CD14-positive monocyte (primary cell): ENCODE data around the gene HNRNPLL. TPM values are rescaled to one million over a fixed set of nuclear protein-coding genes. Genes with fewer than 3 reads are reported as not detected.

Source experiments
- DNase-seq, 3 donors: peaks; one replicate each; pipeline ENCODE4 v3.0.0-alpha.2; 2011 to 2022
- H2AFZ ChIP-seq: 2 replicates; pipeline ENCODE4 v1.6.0; 2012; ENCODE audit warnings: mild to moderate bottlenecking, low read depth, low read length, inconsistent platforms; ENCODE audit not compliant: insufficient read depth, poor library complexity, severe bottlenecking
- H3K27ac ChIP-seq, 2 donors: 1 replicate in 1 of 2; 2 replicates in 1 of 2; pipeline ENCODE4 v1.5.1; 2012 to 2013; ENCODE audit warnings: low read length in 2 of 2, control low read depth in 1 of 2, inconsistent platforms in 1 of 2, low read depth in 1 of 2, mild to moderate bottlenecking in 1 of 2
- H3K27me3 ChIP-seq, 2 donors: one replicate each; pipeline versions ENCODE4 v1.6.0 to v1.6.1; 2011 to 2013; ENCODE audit warnings: low read length in 2 of 2; ENCODE audit not compliant: control insufficient read depth in 2 of 2, insufficient read depth in 2 of 2
- H3K36me3 ChIP-seq, 2 donors: replicated peaks in 1 of 2; 1 replicate in 1 of 2; 2 replicates in 1 of 2; pipeline versions ENCODE4 v1.5.1 to v1.6.1; 2012 to 2013; ENCODE audit warnings: low read length in 2 of 2, control low read depth in 1 of 2, inconsistent platforms in 1 of 2, mild to moderate bottlenecking in 1 of 2; ENCODE audit not compliant: insufficient read depth in 2 of 2, control insufficient read depth in 1 of 2
- H3K4me1 ChIP-seq, 2 donors: 1 replicate in 1 of 2; 2 replicates in 1 of 2; pipeline versions ENCODE4 v1.5.1 to v1.6.1; 2012 to 2013; ENCODE audit warnings: low read length in 2 of 2, control low read depth in 1 of 2, inconsistent platforms in 1 of 2, mild to moderate bottlenecking in 1 of 2, moderate library complexity in 1 of 2; ENCODE audit not compliant: insufficient read depth in 2 of 2, control insufficient read depth in 1 of 2
- H3K4me2 ChIP-seq: replicated peaks from 2 replicates; pipeline ENCODE3; 2012; ENCODE audit warnings: low read length, moderate library complexity, mild to moderate bottlenecking; ENCODE audit not compliant: poor library complexity, severe bottlenecking; ENCODE audit errors: extremely low read depth
- H3K4me3 ChIP-seq, 3 experiments: fragments of 200-600 bp in 1 of 3; sonication (generic) in 1 of 3; replicated peaks in 1 of 3; 1 replicate in 2 of 3; 2 replicates in 1 of 3; pipeline ENCODE4 v1.5.1; 2011 to 2013; ENCODE audit warnings: low read length in 3 of 3, mild to moderate bottlenecking in 3 of 3, control low read depth in 2 of 3, low read depth in 2 of 3, inconsistent platforms in 1 of 3, moderate library complexity in 1 of 3
- H3K79me2 ChIP-seq: 2 replicates; pipeline ENCODE4 v1.6.0; 2012; ENCODE audit warnings: mild to moderate bottlenecking, control low read depth, inconsistent platforms, low read length, moderate library complexity; ENCODE audit not compliant: insufficient read depth
- H3K9ac ChIP-seq: 2 replicates; pipeline ENCODE4 v1.6.0; 2017; ENCODE audit warnings: low read length, mild to moderate bottlenecking; ENCODE audit not compliant: insufficient read depth, poor library complexity, severe bottlenecking
- H3K9me3 ChIP-seq, 2 donors: replicated peaks in 1 of 2; 1 replicate in 1 of 2; 2 replicates in 1 of 2; pipeline versions ENCODE4 v1.5.1 to v1.6.1; 2012 to 2013; ENCODE audit warnings: low read length in 2 of 2, control low read depth in 1 of 2; ENCODE audit not compliant: control insufficient read depth in 1 of 2, insufficient read depth in 1 of 2
- H4K20me1 ChIP-seq: 2 replicates; pipeline ENCODE4 v1.6.0; 2012; ENCODE audit warnings: mild to moderate bottlenecking, low read length, control low read depth, moderate library complexity; ENCODE audit not compliant: insufficient read depth
- H3K27ac Mint-ChIP-seq, 7 donors: one replicate each; pipeline ENCODE4 v1.8.0; 2020; ENCODE audit warnings: mild to moderate bottlenecking in 7 of 7, mixed read lengths in 7 of 7, moderate library complexity in 6 of 7, inconsistent platforms in 2 of 7
- H3K27me3 Mint-ChIP-seq, 3 donors: one replicate each; pipeline ENCODE4 v1.8.0; 2021 to 2022; ENCODE audit warnings: low read depth in 3 of 3, mild to moderate bottlenecking in 3 of 3, mixed read lengths in 3 of 3, moderate library complexity in 3 of 3, inconsistent platforms in 1 of 3
- H3K36me3 Mint-ChIP-seq, 2 donors: one replicate each; pipeline ENCODE4 v1.8.0; 2020; ENCODE audit warnings: mixed read lengths in 2 of 2, inconsistent platforms in 1 of 2, mild to moderate bottlenecking in 1 of 2
- H3K4me1 Mint-ChIP-seq: one replicate; pipeline ENCODE4 v1.8.0; 2020; ENCODE audit warnings: mild to moderate bottlenecking, mixed read lengths
- H3K4me3 Mint-ChIP-seq, 2 donors: one replicate each; pipeline ENCODE4 v1.8.0; 2020; ENCODE audit warnings: mild to moderate bottlenecking in 2 of 2, mixed read lengths in 2 of 2, moderate library complexity in 1 of 2
- H3K9me3 Mint-ChIP-seq, 7 donors: one replicate each; pipeline ENCODE4 v1.8.0; 2020 to 2022; ENCODE audit warnings: mixed read lengths in 7 of 7, mild to moderate bottlenecking in 6 of 7, moderate library complexity in 6 of 7, inconsistent platforms in 2 of 7
- WGBS: methylation state at CpG from one replicate; pipeline ENCODE4 v1.1.5; 2013; ENCODE audit warnings: missing lambda C conversion rate; ENCODE audit not compliant: insufficient coverage; 5-methylcytosine and 5-hydroxymethylcytosine counted together
- intact Hi-C, 2 donors: fragments of 100-400 bp; cut with micrococcal nuclease; formaldehyde crosslinking; loops; one replicate each; pipeline versions ENCODE4 v1.15.0 to v1.15.1; 2023
- polyA plus RNA-seq, 3 donors: library from polyadenylated mRNA; depleted of rRNA in 1 of 3; unstranded in 2 of 3; stranded (reverse) in 1 of 3; fragments of 300-500 nt in 2 of 3; fragments of >200 nt in 1 of 3; fragmentation: Illumina TruSeq in 2 of 3; gene quantifications; 1 replicate in 2 of 3; 2 replicates in 1 of 3; pipeline ENCODE4 v1.2.3, GENCODE V29; 2012 to 2021
- TF ChIP-seq, protein P1 (sequence below): fragments of 200-600 bp; IDR thresholded peaks from one replicate; pipeline ENCODE4 v1.8.0; 2022; ENCODE audit warnings: antibody characterized with exemption, mild to moderate bottlenecking

The HNRNPLL gene
- polyA plus RNA-seq, 3 donors: 12.4 to 16.8 (median 13.8) TPM

DNA sequence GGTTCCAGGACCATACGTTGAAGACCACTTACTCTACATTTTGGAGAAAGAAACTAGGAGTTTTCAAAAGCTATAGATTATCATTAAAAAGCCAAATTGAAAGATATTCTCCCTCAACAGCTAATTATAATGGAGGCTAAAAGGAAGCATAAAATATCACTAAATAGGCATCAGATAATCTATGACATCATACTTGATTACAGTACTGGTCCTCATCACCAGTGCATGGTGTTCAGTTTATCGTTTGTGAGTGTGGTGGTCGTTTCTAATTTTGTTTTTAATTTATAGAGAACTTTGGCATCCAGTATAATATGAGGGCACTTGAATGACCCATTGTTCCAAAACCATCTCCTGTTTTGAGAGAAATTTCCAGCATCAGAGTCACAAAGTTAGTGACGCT, 80.9 kb downstream of the HNRNPLL start:
- Mint-ChIP-seq H3K4me3 (no peak overlapping the region), H3K36me3 (no peaks in the 10 kb centered on the region), H3K9me3 (no peaks in the 10 kb centered on the region), H3K27ac (no peak overlapping the region), H3K4me1 (no peaks in the 10 kb centered on the region), H3K27me3 (peaks cover 17 to 28% (median 23%) of the 10 kb centered on the region in 3 donors)
- H3K9ac ChIP-seq: no peak overlapping the region
- no peaks in the 10 kb centered on the region for H3K9me3 ChIP-seq
- H2AFZ ChIP-seq: no peak overlapping the region
- TF ChIP-seq, protein P1, sequence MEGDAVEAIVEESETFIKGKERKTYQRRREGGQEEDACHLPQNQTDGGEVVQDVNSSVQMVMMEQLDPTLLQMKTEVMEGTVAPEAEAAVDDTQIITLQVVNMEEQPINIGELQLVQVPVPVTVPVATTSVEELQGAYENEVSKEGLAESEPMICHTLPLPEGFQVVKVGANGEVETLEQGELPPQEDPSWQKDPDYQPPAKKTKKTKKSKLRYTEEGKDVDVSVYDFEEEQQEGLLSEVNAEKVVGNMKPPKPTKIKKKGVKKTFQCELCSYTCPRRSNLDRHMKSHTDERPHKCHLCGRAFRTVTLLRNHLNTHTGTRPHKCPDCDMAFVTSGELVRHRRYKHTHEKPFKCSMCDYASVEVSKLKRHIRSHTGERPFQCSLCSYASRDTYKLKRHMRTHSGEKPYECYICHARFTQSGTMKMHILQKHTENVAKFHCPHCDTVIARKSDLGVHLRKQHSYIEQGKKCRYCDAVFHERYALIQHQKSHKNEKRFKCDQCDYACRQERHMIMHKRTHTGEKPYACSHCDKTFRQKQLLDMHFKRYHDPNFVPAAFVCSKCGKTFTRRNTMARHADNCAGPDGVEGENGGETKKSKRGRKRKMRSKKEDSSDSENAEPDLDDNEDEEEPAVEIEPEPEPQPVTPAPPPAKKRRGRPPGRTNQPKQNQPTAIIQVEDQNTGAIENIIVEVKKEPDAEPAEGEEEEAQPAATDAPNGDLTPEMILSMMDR: no peak
- no peak overlapping the region for H3K27ac ChIP-seq
- no peaks in the 10 kb centered on the region for H4K20me1 ChIP-seq
- no peak overlapping the region for H3K4me3 ChIP-seq
- no CpG with 5 or more reads among the region's 4 CpGs for WGBS
- DNase-seq: no peak
- H3K27me3 ChIP-seq: peaks cover 4 to 13% of the 10 kb centered on the region in 2 donors
- intact Hi-C loops: no loop called here
- no peaks in the 10 kb centered on the region for H3K4me1 ChIP-seq
- H3K36me3 ChIP-seq: no peaks in the 10 kb centered on the region
- H3K79me2 ChIP-seq: no peaks in the 10 kb centered on the region
- H3K4me2 ChIP-seq: no peak overlapping the region

DNA sequence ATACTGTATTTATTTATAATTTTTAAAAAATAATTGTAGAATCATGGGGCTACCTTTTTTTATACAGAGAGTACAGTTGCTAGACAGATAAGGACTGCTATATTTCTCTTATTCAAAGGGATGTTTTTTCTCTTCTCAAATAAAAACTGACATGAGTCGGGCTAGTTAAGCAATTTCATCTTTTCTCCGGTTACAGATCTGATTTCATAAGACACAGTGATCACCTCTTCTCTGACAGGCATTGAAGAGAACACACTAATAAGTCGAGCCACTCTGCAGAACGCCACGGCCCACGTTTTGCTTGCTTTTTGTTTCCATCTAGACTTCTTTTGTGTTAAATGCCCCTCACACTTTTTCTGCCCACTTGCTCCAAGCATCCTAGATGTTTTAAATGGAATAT, 85.4 kb downstream of the HNRNPLL start:
- H3K27ac ChIP-seq: no peak overlapping the region
- no peak overlapping the region for H3K27ac Mint-ChIP-seq
- H2AFZ ChIP-seq: no peak overlapping the region
- H4K20me1 ChIP-seq: no peaks in the 10 kb centered on the region
- peaks cover 1% of the 10 kb centered on the region for H3K4me1 Mint-ChIP-seq
- peaks cover 0 to 1% (median 0%) of the 10 kb centered on the region in 7 donors for H3K9me3 Mint-ChIP-seq
- H3K4me2 ChIP-seq: no peak overlapping the region
- H3K79me2 ChIP-seq: no peaks in the 10 kb centered on the region
- DNase-seq: no peak
- H3K27me3 Mint-ChIP-seq: peaks cover 3 to 10% (median 5%) of the 10 kb centered on the region in 3 donors
- no peak overlapping the region for H3K4me3 Mint-ChIP-seq
- no peak overlapping the region for H3K9ac ChIP-seq
- H3K36me3 Mint-ChIP-seq: no peaks in the 10 kb centered on the region
- intact Hi-C loops: no loop called here
- H3K9me3 ChIP-seq: no peaks in the 10 kb centered on the region
- H3K4me1 ChIP-seq: no peaks in the 10 kb centered on the region
- H3K36me3 ChIP-seq: no peaks in the 10 kb centered on the region
- H3K4me3 ChIP-seq: no peak overlapping the region
- WGBS: 100% methylated on average over 1 of the region's 6 CpGs
- TF ChIP-seq, protein P1: no peak
- H3K27me3 ChIP-seq: no peaks in the 10 kb centered on the region
